Hypothalamus (tissue), 51 donors: Measurements from ENCODE around the gene UGT1A9.

ENCODE experiments used
- DNase-seq, 51 donors: peaks; one replicate each; lab custom pipeline; 2025; lab: John Stamatoyannopoulos, UW

Gene UGT1A9

GRCh38 chr2:233792720-233793119, 121.0 kb downstream of the UGT1A9 start:
- DNase-seq = no peak

GRCh38 chr2:233793465-233794127, 121.9 kb downstream of the UGT1A9 start:
- DNase-seq = peak in 1 of 51 donors; percentile 5

- no peak for DNase-seq
Observed at GRCh38 chr2:233794128-233794658, 122.5 kb downstream of the UGT1A9 start.

GRCh38 chr2:233795735-233796171, 124.1 kb downstream of the UGT1A9 start:
- no peak for DNase-seq

GRCh38 chr2:233796254-233796653, 124.6 kb downstream of the UGT1A9 start:
- DNase-seq = no peak

GRCh38 chr2:233798335-233799086, 126.8 kb downstream of the UGT1A9 start:
- no peak for DNase-seq

- no peak for DNase-seq
Observed at GRCh38 chr2:233799087-233799665, 127.5 kb downstream of the UGT1A9 start.

GRCh38 chr2:233799716-233800115, 128.0 kb downstream of the UGT1A9 start:
- DNase-seq = no peak

GRCh38 chr2:233800208-233800607, 128.5 kb downstream of the UGT1A9 start:
- DNase-seq = no peak

- peak in 2 of 51 donors; percentile 7 to 21 for DNase-seq
Observed at GRCh38 chr2:233801357-233802131, 129.8 kb downstream of the UGT1A9 start.

GRCh38 chr2:233802132-233802815, 130.6 kb downstream of the UGT1A9 start:
- no peak for DNase-seq

GRCh38 chr2:233803292-233803911, 131.7 kb downstream of the UGT1A9 start:
- DNase-seq = no peak

- DNase-seq = no peak
Observed at GRCh38 chr2:233803994-233804393, 132.3 kb downstream of the UGT1A9 start.

GRCh38 chr2:233807215-233807865, 135.6 kb downstream of the UGT1A9 start:
- DNase-seq = no peak

GRCh38 chr2:233807966-233808935, 136.6 kb downstream of the UGT1A9 start:
- DNase-seq = no peak

GRCh38 chr2:233810385-233810784, 138.7 kb downstream of the UGT1A9 start:
- no peak for DNase-seq

GRCh38 chr2:233811087-233811486, 139.4 kb downstream of the UGT1A9 start:
- DNase-seq = no peak

- no peak for DNase-seq
Observed at GRCh38 chr2:233811732-233812131, 140.0 kb downstream of the UGT1A9 start.
